HTERT RPE-1 (cell line): ENCODE data around the gene PODXL2.

Experiments used
- in situ Hi-C: fragments of 300-500 bp; cut with MboI; formaldehyde crosslinking; loops from 4 replicates; pipeline ENCODE4 v1.14.3; 2020; ENCODE audit warnings: low sequenced_read_pairs

The PODXL2 gene, protein sequence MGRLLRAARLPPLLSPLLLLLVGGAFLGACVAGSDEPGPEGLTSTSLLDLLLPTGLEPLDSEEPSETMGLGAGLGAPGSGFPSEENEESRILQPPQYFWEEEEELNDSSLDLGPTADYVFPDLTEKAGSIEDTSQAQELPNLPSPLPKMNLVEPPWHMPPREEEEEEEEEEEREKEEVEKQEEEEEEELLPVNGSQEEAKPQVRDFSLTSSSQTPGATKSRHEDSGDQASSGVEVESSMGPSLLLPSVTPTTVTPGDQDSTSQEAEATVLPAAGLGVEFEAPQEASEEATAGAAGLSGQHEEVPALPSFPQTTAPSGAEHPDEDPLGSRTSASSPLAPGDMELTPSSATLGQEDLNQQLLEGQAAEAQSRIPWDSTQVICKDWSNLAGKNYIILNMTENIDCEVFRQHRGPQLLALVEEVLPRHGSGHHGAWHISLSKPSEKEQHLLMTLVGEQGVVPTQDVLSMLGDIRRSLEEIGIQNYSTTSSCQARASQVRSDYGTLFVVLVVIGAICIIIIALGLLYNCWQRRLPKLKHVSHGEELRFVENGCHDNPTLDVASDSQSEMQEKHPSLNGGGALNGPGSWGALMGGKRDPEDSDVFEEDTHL

GRCh38 chr3:127628788-127629466, at the start of gene PODXL2:
Gene PODXL2 (plus strand): TSS chr3:127629185. CDS start chr3:127629220, 35 bp downstream.
- in situ Hi-C loops, result no loop called here

DNA sequence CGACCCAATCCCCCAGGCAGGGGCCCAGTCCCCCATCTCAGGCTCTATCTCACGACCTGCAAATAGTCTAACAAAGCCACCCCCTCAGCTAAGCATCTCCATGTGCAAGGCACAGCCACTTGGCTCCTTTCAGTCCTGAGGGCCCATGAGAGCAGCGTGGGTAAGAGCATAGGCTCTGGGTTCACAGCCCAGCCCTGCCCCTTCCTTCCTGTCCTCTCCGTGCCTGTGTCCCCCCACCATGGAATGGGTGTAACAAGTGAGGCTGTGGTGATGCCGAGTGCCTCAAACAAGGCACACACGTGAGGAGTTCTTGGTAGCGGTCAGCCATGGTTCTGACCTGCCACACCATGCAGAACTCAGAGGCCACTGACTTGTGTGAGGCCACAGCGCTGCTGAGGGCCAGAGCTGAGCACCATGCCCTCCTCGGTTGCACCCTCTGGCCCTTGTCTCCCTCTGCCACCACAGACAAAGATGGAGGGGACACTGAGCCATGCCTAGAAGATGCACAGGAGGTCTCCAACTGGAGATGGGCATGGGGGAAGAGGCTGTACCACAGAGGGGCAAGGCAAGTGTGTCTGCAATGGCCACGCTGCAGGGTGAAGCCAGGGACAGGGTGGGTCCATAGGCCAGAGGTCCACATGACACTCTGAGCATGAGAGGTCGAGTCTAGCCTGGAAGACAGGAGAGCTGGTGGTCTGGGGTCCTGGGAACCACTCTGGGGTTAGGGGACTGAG, 48.5 kb upstream of the PODXL2 start:
- in situ Hi-C loops, result no loop called here

DNA sequence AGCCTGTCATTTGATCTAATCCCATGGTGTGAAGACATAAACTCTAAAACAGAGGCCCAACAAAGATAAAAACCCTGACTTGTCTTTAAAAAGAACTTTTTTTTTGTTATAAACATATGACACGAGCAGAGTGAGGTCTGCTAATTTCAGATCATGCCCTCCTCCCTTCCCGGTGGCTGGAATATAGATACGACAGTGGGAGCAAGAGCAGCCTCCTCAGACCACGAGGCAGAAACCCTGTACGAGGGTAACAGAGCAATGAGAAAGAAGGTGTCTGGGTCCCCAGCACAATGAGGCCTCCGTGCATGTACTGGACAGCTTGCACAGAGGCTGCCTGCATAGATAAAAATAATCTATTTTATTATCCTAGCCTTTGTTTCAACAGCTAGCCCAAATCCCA, 44.3 kb upstream of the PODXL2 start:
- in situ Hi-C loops, result no loop called here

- in situ Hi-C loops, result no loop called here
These were observed 43.7 kb upstream of the PODXL2 start for GRCh38 chr3:127585163-127585812.

DNA sequence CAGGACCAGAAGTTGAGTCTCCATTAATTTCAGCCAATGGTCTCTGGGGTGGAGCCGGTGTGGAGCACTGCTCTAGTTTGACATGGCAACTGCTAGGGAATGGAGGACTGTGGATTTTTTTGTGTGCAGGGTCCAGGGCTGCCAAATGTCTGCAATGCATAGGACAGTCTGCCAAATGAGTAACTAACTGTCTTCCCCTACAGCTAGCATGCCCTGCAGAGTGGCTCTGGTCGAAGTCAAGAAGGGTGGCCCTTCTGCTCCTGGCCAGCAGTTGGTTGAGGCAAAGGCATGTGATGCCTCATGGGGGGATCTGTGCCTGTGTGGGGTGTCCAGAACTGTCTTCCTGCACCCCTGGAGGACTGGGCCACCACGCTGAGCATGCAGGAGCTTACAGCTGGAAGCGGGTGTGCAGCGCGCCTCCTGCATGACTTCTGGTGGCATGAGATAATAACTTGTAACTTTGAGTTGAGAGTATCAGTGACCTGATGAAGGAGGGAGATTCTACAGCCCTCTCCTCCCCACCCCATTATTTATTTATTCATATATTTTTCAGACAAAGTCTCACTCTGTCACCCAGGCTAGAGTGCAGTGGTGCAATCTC, 43.1 kb upstream of the PODXL2 start:
- in situ Hi-C loops, result no loop called here

- in situ Hi-C loops, result no loop called here
These were observed 41.1 kb upstream of the PODXL2 start for GRCh38 chr3:127587876-127588275.

DNA sequence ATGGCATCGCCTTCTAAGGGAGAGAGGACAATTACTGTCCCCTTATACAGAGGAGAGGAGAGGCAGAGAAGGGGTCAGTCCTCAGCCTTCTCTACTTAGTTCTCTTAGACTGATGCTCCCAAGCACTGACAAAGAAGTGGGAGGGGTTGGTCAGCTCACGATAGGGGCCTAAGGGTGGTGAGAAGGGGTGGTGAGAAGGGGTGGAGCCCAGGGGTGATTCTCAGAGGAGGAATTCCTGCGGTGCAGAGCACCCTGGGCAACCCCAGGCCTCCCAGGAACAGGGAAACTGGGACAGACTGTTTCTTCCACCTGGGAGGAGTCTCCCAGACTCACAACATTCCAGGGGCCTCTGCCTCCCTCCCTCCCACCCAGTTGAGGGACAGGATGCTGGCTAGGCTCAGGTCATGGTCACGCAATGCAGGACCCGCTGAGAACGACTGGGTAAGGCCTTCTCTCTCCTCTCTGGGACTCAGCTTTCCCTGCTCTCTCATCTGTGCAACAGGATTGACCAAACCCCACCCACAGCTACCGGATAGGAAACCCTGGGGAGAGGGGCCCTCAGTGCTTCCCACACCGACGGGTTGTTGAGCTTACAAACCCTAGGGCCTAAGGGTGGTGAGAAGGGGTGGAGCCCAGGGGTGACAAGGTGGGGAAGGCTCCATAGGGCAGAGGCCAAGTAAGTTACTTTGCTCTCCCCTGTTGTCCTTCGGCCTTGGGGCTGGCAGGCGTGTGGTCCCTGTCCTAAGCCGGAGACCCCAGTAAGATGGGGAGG, 40.0 kb upstream of the PODXL2 start:
- in situ Hi-C loops, result no loop called here

DNA sequence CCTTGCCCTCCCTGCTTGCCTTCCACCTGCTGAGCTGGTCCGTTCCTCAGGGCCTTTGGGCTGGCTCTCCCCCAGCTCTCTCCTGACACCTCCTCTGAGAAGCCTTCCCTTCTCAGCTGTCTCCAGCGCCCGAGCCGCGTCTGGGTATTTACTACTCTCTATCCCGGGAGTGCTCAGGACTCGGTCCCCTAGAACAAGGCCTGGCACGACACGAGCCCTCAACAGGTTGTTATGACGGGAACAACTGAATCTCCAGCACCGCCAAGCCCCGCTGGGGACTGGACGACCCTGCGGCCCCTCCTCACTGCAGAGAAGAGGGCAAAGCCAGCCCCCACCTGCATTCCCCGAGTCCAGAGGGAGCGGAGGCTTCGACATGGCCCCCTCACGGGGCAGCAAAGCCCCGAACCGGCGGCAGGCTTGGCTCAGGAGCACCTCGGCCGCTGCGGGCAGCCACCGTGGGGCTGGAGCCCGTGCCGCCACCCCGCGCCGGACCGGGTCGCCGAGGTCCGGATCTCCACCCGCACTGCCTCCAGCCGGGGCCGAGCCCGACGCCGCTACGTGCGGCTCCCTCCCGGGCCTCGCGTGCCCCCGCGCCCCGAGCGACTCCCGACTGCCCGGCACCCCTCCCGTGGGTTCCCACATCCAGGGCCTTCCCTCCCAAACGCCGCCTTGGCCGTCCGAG, 39.2 kb upstream of the PODXL2 start:
- in situ Hi-C loops, result no loop called here

GRCh38 chr3:127590282-127590592, 38.7 kb upstream of the PODXL2 start:
- in situ Hi-C loops, result no loop called here

- in situ Hi-C loops, result no loop called here
These were observed 38.2 kb upstream of the PODXL2 start, which contains the start of gene TPRA1 for GRCh38 chr3:127590593-127591465. Gene TPRA1 (minus strand): TSS chr3:127590733. CDS start chr3:127580146, 10,587 bp downstream.

GRCh38 chr3:127593178-127593577, 35.8 kb upstream of the PODXL2 start:
- in situ Hi-C loops, result no loop called here

DNA sequence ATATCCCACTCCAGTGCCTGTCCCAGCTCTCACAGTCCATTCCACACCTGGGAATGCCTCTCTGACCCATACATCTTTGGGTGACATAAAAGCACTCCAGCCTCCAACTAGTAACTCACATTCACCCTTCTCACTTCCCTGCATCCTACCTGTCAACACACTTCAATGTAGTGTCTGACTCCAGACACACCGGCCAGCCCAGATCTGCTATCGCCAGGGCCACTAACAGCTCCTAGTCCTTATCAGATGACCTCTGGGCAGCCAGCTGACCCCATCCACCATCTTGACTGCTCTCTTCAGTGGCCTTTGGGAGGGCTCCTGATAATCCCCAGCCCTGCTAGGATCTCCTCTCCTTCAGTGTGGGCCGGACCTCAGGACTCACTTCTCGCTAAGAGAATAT, 33.7 kb upstream of the PODXL2 start:
- in situ Hi-C loops, result no loop called here

DNA sequence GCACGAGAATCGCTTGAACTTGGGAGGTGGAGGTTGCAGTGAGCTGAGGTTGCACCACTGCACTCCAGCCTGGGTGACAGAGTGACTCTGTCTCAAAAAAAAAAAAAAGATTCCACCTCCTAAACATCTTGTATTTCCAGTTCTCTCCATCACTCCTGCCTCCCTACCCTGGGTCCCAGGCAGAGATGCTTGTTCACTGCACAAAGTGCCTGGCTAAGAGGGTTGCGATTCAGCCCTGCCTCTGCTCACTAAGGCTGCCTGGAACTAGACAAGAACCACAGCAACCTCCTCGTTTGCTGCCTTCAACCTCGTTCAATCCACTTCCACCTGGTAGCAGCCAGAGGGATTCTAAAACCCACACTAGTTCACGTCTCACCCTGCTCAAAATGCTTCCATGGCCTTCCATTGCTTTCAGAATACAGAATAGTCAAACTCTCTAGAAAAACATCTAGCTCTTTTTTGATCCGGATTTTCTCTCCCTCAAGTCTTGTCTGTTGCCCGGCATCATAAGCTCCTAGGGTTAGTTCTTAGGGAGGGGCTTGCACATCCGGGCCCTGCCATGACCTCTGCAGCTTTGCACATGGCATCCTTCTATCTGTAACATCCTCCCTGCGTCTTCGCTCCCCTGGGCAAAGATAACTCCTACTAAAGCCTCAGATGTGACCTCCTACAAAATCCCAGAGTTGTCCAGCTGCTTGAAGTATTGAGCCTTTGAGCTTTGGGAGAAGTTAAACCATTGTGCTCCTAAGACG, 31.8 kb upstream of the PODXL2 start:
- in situ Hi-C loops, result no loop called here

DNA sequence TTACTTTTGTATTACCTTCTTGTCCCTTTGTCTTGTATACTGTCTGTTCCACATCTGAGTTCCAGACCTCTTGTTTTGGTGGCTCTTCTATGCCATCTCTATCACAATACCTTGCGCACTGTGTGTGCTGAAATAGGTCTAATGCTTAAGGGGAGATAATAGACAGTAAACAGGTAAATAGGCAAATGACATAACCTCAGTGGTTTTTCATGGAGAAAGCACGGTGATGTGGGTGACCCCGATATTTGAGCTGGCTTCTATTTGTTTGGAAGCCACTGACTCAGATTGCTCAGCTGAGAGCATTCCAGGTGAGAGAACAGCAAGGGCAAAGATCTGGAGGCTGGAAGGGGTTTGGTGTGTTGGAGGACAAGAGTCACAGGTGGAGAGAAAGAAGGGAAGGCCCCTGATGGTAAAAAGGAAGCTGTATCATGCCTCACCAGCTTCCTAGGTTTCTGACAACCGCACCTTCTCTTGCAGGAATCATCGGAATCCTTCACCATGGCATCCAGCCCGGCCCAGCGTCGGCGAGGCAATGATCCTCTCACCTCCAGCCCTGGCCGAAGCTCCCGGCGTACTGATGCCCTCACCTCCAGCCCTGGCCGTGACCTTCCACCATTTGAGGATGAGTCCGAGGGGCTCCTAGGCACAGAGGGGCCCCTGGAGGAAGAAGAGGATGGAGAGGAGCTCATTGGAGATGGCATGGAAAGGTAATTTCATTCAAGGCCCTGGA, 30.0 kb upstream of the PODXL2 start:
- in situ Hi-C loops, result no loop called here

GRCh38 chr3:127600749-127601456, 28.1 kb upstream of the PODXL2 start:
- in situ Hi-C loops, result no loop called here

DNA sequence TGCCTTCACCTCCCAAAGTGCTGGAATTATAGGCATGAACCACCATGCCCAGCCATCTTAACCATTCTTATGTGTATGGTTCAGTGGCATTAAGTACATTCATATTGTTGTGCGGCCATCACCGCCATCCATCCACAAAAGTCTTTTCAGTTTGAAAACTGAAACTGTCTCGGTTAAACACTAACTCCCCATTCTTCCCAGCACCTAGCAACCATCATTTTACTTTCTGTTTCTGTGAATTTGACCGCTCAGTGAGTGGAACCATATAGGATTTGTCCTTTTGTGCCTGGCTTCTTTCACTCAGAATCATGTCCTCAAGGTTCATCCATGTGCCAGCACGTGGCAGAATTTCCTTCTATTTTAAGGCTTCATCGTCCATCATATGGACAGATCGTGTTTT, 24.9 kb upstream of the PODXL2 start:
- in situ Hi-C loops, result no loop called here
